WERI-Rb-1 (cell line): Measurements from ENCODE around the gene RGS3.

Source experiments
- DNase-seq: peaks from one replicate; pipeline ENCODE4 v3.0.0-alpha.2; 2020
- H3K27ac ChIP-seq: fragments of 250-450 bp; sonication (Bioruptor Pico); 2 replicates; pipeline ENCODE4 v1.5.1; 2020; ENCODE audit warnings: mild to moderate bottlenecking, moderate library complexity
- H3K27me3 ChIP-seq: fragments of 250-450 bp; sonication (Bioruptor Pico); 2 replicates; pipeline ENCODE4 v1.5.1; 2021; ENCODE audit warnings: mild to moderate bottlenecking, low read depth, moderate library complexity; ENCODE audit not compliant: insufficient read depth, severe bottlenecking
- H3K36me3 ChIP-seq: fragments of 250-450 bp; sonication (Bioruptor Pico); 2 replicates; pipeline ENCODE4 v1.5.1; 2020; ENCODE audit warnings: mild to moderate bottlenecking, moderate library complexity
- H3K4me3 ChIP-seq: 2 replicates; pipeline ENCODE4 v1.5.1; 2011; ENCODE audit warnings: low read depth, mild to moderate bottlenecking, control low read depth, low read length
- H3K9me3 ChIP-seq: fragments of 250-450 bp; sonication (Bioruptor Pico); 2 replicates; pipeline ENCODE4 v1.5.1; 2021; ENCODE audit warnings: mild to moderate bottlenecking, moderate library complexity; ENCODE audit not compliant: severe bottlenecking
- TF ChIP-seq, protein P1 (sequence below): IDR thresholded peaks from 2 replicates; pipeline ENCODE4 v1.5.1; 2011; ENCODE audit warnings: low read depth, mild to moderate bottlenecking, control low read depth, inconsistent platforms, low read length

Gene RGS3

GRCh38 chr9:113509463-113509862 lies 45.9 kb downstream of the RGS3 start:
- TF ChIP-seq, protein P1, sequence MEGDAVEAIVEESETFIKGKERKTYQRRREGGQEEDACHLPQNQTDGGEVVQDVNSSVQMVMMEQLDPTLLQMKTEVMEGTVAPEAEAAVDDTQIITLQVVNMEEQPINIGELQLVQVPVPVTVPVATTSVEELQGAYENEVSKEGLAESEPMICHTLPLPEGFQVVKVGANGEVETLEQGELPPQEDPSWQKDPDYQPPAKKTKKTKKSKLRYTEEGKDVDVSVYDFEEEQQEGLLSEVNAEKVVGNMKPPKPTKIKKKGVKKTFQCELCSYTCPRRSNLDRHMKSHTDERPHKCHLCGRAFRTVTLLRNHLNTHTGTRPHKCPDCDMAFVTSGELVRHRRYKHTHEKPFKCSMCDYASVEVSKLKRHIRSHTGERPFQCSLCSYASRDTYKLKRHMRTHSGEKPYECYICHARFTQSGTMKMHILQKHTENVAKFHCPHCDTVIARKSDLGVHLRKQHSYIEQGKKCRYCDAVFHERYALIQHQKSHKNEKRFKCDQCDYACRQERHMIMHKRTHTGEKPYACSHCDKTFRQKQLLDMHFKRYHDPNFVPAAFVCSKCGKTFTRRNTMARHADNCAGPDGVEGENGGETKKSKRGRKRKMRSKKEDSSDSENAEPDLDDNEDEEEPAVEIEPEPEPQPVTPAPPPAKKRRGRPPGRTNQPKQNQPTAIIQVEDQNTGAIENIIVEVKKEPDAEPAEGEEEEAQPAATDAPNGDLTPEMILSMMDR, result peak; percentile 8; the same call in 1 of the 2 replicates
- Histone ChIP-seq H3K9me3 (no peaks in the 10 kb centered on the region), H3K36me3 (no peaks in the 10 kb centered on the region), H3K4me3 (no peak overlapping the region), H3K27ac (peak overlapping the region; percentile 17; the same call in 1 of the 2 replicates), H3K27me3 (no peaks in the 10 kb centered on the region)
- peak; percentile 71 for DNase-seq

- no peaks in the 10 kb centered on the region for H3K36me3 ChIP-seq
- no peaks in the 10 kb centered on the region for H3K27me3 ChIP-seq
- H3K27ac ChIP-seq, result peak overlapping the region; percentile 51
- no peak for DNase-seq
- no peak overlapping the region for H3K4me3 ChIP-seq
- H3K9me3 ChIP-seq, result no peaks in the 10 kb centered on the region
- TF ChIP-seq, protein P1, result no peak
Measured at GRCh38 chr9:113511047-113511521, 47.6 kb downstream of the RGS3 start.

DNA sequence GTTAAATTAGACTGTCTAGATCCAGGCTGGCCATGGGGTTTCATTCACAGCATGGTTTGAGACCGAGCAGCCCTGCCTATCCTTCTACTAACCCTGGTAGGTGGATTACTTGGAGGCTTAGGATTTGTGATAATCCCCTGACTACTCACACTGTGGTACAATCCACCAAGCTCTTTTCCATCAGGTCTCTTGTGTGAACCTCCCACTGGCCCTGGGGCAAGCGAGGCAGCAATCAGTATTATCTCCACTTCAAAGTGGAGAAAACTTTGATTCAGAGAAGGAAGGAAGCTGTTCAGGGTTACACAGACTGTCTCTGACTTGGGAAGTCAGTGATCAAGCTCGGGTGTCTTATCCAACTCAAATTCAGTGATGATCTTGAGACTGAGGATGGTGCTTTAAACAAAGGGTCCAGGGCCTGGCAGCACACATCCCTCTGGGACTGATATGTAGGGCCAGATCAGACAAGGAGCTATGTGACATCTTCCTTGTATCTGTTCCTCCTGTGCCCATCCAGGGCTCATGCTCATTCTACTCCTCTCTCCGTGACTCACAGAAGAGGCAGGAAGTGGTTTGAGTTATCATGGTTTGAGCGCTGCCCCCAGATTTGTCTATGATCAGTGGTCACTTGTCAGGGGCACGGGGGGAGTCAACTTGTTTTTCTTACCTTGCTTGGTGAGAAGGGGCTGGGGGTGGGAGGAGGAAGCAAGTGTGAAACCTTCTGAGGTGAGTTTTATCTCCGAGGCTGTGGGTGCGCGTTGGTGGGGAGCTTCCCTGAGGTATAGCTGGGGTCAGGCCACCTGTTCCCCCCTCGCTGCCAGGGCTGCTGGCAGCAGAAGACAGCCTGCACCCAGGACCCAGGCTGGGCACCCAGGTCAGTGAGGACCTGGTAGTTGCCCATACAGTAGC lies 48.6 kb downstream of the RGS3 start:
- DNase-seq, result peak; percentile 91
- H3K27me3 ChIP-seq, result no peaks in the 10 kb centered on the region
- H3K27ac ChIP-seq, result peak overlapping the region; percentile 51
- no peak overlapping the region for H3K4me3 ChIP-seq
- TF ChIP-seq, protein P1, result no peak
- no peaks in the 10 kb centered on the region for H3K9me3 ChIP-seq
- no peaks in the 10 kb centered on the region for H3K36me3 ChIP-seq

DNA sequence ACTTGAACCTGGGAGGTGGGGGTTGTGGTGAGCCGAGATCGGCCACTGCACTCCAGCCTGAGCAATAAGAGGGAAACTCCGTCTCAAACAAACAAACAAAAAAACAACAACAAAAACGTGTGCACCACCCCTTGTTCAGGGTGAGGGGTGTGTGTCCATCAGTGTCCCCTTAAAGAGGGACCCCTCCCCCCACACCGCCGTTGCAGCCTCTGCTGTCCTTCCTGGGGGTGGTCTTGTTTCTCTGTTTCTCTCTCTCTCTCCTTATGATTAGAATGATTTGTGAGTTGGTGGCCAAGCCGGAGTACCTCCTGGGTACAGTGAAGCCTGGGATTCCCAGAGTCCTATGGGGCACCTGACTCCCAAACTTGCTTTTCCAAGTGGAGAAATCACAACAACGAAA lies 49.6 kb downstream of the RGS3 start:
- Histone ChIP-seq H3K36me3 (no peaks in the 10 kb centered on the region), H3K27ac (no peak overlapping the region), H3K9me3 (no peaks in the 10 kb centered on the region), H3K4me3 (no peak overlapping the region), H3K27me3 (no peaks in the 10 kb centered on the region)
- no peak for DNase-seq
- TF ChIP-seq, protein P1, result no peak

DNA sequence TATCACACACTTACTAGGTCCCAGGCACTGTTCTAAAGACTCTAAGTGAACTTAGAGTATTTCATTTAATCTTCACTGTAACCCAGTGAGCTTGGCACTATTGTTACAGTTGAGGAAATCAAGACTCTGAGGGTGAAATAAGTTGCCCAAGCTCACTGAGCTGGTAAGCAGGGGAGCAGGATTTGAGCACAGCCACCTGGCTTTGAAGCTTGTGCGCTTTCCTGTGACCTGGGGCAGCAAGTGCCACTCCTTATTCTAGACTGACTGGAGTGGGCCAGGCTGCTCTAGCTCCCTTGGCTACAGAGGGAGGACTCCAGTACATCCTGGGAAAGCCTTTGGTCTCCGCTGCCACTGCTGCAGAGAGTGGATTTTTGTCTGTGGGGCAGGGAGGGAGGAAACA lies 50.0 kb downstream of the RGS3 start:
- DNase-seq, result peak; percentile 44
- TF ChIP-seq, protein P1, result no peak
- H3K4me3 ChIP-seq, result no peak overlapping the region
- H3K27me3 ChIP-seq, result no peaks in the 10 kb centered on the region
- H3K36me3 ChIP-seq, result no peaks in the 10 kb centered on the region
- no peak overlapping the region; the same call in 1 of the 2 replicates for H3K27ac ChIP-seq
- no peaks in the 10 kb centered on the region for H3K9me3 ChIP-seq
